Mesodermal cell (in vitro differentiated cells): ENCODE results near the gene POFUT1.

Experiments used
- H3K27ac ChIP-seq: 2 replicates; pipeline ENCODE4 v1.7.0; 2013; ENCODE audit warnings: mild to moderate bottlenecking, low read depth, low read length, moderate library complexity; ENCODE audit not compliant: severe bottlenecking
- H3K36me3 ChIP-seq: 2 replicates; pipeline ENCODE4 v1.7.1; 2013; ENCODE audit warnings: mild to moderate bottlenecking, low read length, moderate library complexity; ENCODE audit not compliant: control insufficient read depth, insufficient read depth
- H3K4me1 ChIP-seq: one replicate; pipeline ENCODE4 v1.7.1; 2013; ENCODE audit warnings: mild to moderate bottlenecking, low read length; ENCODE audit not compliant: insufficient read depth, control insufficient read depth, poor library complexity, severe bottlenecking
- H3K4me3 ChIP-seq: 2 replicates; pipeline ENCODE4 v1.7.0; 2013; ENCODE audit warnings: low read length, control low read depth, mild to moderate bottlenecking; ENCODE audit not compliant: insufficient read depth, poor library complexity, severe bottlenecking; ENCODE audit errors: extremely low read depth
- H3K9me3 ChIP-seq: 2 replicates; pipeline ENCODE4 v1.7.1; 2013; ENCODE audit warnings: mild to moderate bottlenecking, low read length, moderate library complexity; ENCODE audit not compliant: control insufficient read depth
- WGBS, 2 experiments: methylation state at CpG; one replicate each; pipeline ENCODE4 v1.1.5; 2013; ENCODE audit warnings: missing lambda C conversion rate in 2 of 2; ENCODE audit not compliant: insufficient coverage in 2 of 2; 5-methylcytosine and 5-hydroxymethylcytosine counted together

Gene POFUT1

DNA sequence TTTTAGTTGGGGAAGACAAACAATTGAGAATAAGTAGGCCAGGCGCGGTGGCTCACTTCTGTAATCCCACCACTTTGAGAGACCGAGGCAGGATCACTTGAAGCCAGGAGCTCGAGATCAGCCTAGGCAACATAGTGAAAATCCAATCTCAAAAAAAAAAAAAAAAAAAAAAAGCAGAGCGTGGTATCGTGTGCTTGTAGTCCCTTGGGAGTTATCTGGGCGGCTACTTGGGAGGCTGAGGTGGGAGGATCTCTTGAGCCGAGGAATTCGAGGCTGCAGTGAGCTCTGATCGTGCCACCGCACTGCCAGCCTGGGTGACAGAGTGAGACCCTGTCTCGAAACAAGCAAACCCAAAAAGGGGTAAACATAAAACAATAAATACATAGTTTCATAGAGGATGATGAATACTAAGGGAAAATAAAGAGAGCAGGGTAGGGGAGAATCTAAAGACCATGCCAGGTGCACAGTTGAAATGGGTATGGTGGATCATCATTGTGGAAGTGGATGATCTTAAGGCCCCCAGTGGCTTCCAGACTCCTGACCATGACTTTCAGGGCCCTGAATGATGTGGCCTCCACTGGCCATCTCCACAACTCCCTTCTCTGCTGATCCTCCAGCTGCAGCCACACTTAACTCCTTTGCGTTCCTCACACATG is 947 bp downstream of the POFUT1 start:
- Histone ChIP-seq H3K36me3 (peaks cover 41% of the 10 kb centered on the region), H3K4me1 (peaks cover 22% of the 10 kb centered on the region), H3K4me3 (peak overlapping the region; percentile 96), H3K9me3 (no peaks in the 10 kb centered on the region), H3K27ac (no peak overlapping the region)
- 93 to 96% methylated on average over 4 to 9 of the region's 13 CpGs for WGBS, 2 experiments

DNA sequence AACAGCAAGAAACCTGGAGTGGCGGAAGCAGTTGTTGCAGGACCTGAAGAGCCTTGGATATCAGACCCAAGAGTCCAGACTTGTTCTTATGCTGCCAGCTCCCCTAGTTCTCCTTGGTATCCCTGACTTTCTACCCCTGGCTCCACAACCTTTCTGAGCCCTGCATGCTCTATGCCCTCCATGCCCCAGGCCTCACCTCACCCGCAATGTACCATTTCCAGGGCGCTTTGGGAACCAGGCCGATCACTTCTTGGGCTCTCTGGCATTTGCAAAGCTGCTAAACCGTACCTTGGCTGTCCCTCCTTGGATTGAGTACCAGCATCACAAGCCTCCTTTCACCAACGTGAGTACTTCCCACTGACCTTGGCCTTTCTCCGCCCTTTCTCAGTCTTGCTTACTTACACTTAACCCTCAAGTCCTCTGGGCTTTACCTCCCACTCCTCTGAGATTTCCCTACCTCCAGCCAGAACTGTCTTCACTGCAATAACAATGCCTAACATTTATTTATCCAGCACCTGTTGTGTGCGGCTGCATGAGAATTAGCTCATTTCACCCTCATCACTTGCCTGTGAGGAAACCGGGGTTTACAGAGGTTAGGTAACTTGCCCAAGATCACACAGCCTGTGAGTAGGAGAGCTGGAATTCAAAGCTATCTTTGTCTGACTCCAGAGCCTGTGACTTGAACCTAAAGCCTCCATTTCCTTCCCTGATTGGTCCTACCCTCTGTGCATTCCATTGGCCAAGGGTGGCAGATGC is 2.3 kb downstream of the POFUT1 start:
- Histone ChIP-seq H3K4me1 (peaks cover 18% of the 10 kb centered on the region), H3K4me3 (no peak overlapping the region), H3K27ac (no peak overlapping the region), H3K36me3 (peaks cover 45% of the 10 kb centered on the region), H3K9me3 (no peaks in the 10 kb centered on the region)
- WGBS, 2 experiments, result 92 to 93% methylated on average over 7 of the region's 9 CpGs

DNA sequence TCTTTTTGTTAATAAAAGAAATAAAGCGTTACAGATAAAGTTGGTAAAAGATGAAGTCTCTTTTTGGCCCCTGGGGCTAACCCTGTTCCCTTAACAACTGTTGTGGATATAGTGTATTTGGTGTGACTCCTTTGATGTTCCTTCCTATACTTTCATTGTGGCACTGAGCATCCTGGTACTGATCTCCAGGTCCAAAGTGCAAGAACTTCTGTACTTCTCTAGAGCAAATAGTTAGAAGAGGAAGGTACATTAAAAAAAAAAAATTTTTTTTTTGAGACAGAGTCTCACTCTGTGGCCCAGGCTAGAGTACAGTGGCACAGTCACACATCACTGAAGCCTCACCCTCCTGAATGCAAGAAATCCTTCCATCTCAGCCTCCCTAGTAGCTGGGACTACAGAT is 6.2 kb downstream of the POFUT1 start:
- H3K36me3 ChIP-seq, result peaks cover 76% of the 10 kb centered on the region
- no peak overlapping the region for H3K4me3 ChIP-seq
- H3K27ac ChIP-seq, result no peak overlapping the region
- no peaks in the 10 kb centered on the region for H3K9me3 ChIP-seq
- H3K4me1 ChIP-seq, result peaks cover 12% of the 10 kb centered on the region
- no CpG with 5 or more reads among the region's 1 CpG for WGBS, 2 experiments

DNA sequence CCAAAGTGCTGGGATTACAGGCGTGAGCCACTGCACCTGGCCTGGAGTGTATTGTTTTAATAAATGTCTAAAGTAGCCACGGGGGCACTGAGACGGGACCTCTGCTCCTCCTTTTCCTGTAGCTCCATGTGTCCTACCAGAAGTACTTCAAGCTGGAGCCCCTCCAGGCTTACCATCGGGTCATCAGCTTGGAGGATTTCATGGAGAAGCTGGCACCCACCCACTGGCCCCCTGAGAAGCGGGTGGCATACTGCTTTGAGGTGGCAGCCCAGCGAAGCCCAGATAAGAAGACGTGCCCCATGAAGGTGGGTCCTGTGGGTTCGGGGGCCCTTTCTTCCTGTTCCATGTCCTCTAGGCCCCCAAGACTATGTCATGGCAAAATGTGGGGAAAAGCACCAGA is 7.5 kb downstream of the POFUT1 start:
- no peak overlapping the region for H3K4me3 ChIP-seq
- no peaks in the 10 kb centered on the region for H3K9me3 ChIP-seq
- H3K4me1 ChIP-seq, result peaks cover 12% of the 10 kb centered on the region
- no peak overlapping the region for H3K27ac ChIP-seq
- H3K36me3 ChIP-seq, result peaks cover 83% of the 10 kb centered on the region
- WGBS, 2 experiments, result 95 to 97% methylated on average over 7 to 8 of the region's 8 CpGs

DNA sequence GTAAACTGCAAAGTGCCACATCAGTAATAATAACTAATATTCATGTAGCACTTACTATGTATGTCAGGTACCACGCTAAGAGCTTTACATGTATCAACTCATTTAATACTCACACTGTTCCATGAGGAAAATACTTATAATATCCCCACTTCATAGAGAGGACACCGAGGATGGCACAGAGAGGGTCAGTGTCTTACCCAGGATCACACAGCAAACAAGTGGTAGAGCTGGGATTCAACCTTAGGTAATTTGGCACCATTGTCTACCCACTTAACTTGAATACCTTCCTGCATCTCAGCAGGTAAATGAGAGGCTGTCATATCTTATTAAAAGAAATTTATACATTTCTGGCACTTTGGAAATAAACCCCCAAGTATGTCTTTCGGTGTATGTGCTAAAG is 8.0 kb downstream of the POFUT1 start:
- Histone ChIP-seq H3K27ac (no peak overlapping the region), H3K9me3 (no peaks in the 10 kb centered on the region), H3K4me3 (no peak overlapping the region), H3K4me1 (peaks cover 12% of the 10 kb centered on the region), H3K36me3 (peaks cover 87% of the 10 kb centered on the region)
- 83 to 90% methylated on average over 1 to 2 of the region's 3 CpGs for WGBS, 2 experiments

DNA sequence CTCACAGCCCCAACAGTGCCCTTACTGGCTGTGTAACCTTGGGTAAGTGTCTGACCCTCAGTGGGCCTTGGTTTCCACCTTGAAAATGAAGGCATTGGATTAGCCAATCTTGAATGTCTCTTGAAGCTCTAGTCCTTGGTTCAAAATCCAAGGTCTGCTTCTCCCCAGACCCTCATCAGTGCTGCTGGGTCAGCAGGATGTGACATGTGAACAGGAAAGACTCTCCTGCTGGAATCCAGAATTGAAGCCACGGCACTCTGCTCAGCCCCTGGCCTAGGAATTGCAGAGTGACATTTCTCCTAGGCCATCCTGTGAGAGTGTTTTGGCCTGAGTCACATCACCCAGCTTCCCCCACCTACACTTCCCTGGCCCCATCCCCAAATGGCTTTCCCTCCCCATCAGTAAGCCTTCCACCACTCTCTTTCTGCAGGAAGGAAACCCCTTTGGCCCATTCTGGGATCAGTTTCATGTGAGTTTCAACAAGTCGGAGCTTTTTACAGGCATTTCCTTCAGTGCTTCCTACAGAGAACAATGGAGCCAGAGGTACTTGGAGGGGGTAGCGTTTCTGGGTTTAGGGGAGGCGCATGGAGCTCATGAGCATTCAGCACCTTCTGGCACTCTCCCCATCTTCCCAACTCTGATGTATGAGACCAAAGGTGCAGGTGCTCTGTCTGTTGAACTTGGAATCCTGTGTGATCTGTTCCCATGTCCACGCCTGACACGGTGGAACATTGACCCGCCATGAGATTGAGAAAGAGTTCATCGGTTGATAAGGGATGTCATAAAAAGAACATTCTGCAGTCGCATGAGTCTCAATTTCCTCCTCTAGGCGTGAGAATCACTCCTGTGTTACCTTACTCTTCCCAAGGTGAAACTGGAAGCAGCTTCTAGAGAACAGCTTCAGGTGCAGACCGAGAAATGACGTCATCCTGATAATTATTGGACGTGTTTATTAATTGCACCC is 8.8 kb downstream of the POFUT1 start:
- Histone ChIP-seq H3K27ac (no peak overlapping the region), H3K36me3 (peaks cover 91% of the 10 kb centered on the region), H3K4me3 (no peak overlapping the region), H3K9me3 (no peaks in the 10 kb centered on the region), H3K4me1 (peaks cover 12% of the 10 kb centered on the region)
- WGBS, 2 experiments, result 92 to 95% methylated on average over 10 to 12 of the region's 13 CpGs

DNA sequence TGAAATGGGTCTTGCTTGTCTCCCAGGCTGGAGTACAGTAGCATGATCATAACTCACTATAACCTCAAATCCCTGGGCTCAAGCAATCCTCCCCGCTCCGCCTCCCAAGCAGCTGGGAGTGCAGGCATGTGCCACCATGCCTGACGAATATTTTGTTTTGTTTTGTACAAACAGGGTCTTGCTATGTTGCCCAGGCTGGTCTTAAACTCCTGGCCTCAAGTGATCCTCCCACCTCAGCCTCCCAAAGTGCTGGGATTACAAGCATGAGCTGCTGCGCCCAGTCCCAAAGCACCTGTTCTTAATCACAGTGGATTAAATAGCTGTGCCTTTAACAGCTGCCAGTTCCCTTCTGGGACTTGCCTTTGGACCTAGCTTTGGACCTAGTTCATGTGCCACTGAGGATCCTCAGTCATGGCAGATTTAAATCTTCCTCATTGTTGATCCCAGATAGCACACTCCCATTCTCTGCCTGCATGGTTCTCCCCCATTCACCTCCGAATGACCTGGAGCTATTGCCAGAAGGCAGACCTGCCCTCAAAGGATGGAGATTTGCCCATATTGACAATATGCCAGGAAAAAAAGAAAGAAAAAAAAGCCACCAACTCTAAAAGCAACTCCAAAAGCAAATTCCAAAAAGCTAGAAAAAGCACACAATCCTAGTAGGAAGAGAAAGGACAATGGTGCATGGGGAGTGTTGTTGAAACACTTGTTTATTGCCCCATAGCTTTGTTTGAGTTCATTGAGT is 10.6 kb downstream of the POFUT1 start:
- Histone ChIP-seq H3K36me3 (peaks cover 92% of the 10 kb centered on the region), H3K27ac (no peak overlapping the region)

DNA sequence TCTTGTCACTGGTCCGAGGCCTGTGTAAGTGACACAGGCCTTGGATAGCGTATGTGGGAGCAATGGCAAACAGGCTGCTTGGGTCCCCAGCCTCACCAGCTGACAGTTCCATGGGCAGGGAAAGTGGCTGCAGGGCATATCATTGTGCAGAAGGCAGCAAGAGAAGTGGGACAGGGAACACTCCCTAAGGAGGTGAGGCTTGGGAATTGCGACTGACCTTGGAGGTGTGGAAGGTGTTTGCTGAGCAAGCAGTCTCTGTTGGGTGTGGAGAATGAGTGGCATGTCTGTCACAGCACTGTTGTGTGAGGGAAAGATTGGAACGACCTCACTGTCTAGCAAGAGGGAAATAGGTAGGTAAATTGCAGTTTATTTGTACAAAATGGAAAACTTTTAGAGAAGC is 16.8 kb downstream of the POFUT1 start:
- WGBS, 2 experiments, result 92 to 97% methylated on average over 3 to 4 of the region's 4 CpGs
- no peak overlapping the region for H3K27ac ChIP-seq
- no peaks in the 10 kb centered on the region for H3K4me1 ChIP-seq
- H3K9me3 ChIP-seq, result no peaks in the 10 kb centered on the region
- H3K36me3 ChIP-seq, result peaks cover 80% of the 10 kb centered on the region
- H3K4me3 ChIP-seq, result no peak overlapping the region

More for the DNA sequence above, 10.6 kb downstream of the POFUT1 start:
- Histone ChIP-seq H3K4me1 (peaks cover 12% of the 10 kb centered on the region), H3K9me3 (no peaks in the 10 kb centered on the region), H3K4me3 (no peak overlapping the region)
- WGBS, 2 experiments, result 97 to 98% methylated on average over 3 to 4 of the region's 5 CpGs

DNA sequence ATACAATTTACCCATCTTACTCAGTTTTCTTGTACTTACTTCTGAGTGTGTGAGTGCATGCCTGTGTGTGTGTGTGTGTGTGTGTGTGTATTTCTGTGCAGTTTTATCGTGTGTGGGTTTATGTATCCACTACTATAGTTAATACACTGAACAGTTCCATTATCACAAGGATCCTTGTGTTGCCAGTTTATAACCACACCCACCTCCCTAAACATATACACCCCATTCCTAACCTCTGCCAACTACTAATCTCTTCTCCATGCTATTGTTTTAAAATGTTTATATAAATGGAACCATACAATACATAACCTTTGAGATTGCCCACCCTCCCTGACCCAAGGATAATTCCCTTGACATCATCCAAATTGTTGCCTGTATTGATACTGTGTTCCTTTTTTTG is 18.7 kb downstream of the POFUT1 start:
- Histone ChIP-seq H3K9me3 (no peaks in the 10 kb centered on the region), H3K4me1 (no peaks in the 10 kb centered on the region)
- no CpG with 5 or more reads among the region's 1 CpG for WGBS, 2 experiments

DNA sequence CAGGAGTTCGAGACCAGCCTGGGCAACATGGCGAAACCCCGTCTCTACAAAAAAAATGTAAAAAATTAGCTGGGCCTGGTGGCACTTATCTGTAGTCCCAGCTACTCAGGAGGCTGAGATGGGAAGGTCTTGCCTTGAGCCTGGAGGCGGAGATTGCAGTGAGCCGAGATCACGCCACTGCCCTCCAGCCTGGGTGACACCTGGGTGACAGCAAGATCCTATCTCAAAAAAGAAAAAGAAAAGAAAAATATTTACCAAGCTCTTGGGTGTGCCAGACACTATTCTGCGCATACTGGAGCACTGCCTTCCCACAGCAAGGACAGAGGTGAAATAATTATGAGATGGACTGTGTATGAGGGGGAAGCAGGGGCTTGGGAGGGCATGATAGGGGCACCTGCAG is 19.6 kb downstream of the POFUT1 start:
- Histone ChIP-seq H3K9me3 (no peaks in the 10 kb centered on the region), H3K4me3 (no peak overlapping the region), H3K27ac (no peak overlapping the region), H3K36me3 (peaks cover 80% of the 10 kb centered on the region), H3K4me1 (no peaks in the 10 kb centered on the region)
- WGBS, 2 experiments, result 93 to 100% methylated on average over 5 to 6 of the region's 7 CpGs

More for the DNA sequence above, 18.7 kb downstream of the POFUT1 start:
- H3K36me3 ChIP-seq, result peaks cover 79% of the 10 kb centered on the region
- no peak overlapping the region for H3K4me3 ChIP-seq
- H3K27ac ChIP-seq, result no peak overlapping the region
